Central memory CD4-positive, alpha-beta T cell (primary cell): ENCODE measurements around the gene GGTA1.
"Not testable (repeated sequence)": the region's sequence is repeated elsewhere in the genome, so short reads cannot be mapped to it uniquely, and the experiment has no call there.

Source experiments
- DNase-seq: peaks from one replicate; pipeline ENCODE4 v3.0.0; 2022

The GGTA1 gene

DNA sequence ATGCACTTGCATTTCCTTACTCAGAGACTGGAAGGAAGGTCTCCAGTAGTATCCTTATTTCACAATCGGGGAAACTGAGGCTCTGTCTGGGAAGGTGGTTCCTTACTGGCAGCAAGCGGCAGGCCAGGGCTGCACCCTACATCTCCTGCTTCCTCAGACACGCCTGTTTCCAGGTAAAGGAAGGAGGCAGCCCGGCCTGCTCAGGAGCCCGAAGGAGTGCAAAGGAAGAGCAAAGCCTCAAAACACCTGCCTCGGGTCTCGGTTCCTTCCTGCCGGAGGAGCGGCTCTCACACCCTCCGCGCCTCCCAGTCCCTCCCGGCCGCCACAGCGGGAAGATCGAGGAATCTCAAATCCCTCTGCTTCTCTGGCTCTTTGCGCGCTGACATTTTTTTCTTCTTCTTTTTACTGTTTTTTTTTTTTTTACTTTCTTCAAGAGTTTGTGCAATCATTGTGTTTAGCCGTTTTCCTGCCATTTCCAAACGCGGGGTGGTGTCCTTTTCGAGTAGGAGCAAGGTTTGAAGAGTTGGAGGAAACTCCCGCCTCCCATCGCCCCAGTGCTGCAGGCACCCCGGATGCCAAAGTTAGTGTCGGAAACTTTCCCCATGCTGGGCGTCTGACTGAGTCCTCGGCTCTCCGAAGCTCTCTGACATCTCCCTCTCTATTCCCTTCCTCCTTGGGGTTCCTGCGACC, 1.0 kb downstream of the GGTA1 start:
- no peak for DNase-seq

DNA sequence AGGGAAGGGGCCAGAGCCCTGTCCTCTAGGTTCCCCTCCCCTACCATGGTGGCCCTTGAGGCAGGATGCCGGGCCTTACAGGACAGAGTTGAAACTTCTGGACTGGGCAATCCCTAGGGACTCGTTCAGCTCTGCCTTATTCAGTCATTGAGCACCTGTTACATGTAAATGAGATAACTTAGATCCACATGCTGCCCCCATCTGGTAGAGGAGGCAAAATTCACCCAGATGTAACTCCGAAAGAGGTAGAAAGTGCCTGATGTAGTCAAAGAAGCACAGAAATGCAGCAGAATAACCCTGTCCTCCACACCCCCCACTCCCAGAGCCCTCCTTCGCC, 1.5 kb downstream of the GGTA1 start:
- peak; percentile 10 for DNase-seq

DNA sequence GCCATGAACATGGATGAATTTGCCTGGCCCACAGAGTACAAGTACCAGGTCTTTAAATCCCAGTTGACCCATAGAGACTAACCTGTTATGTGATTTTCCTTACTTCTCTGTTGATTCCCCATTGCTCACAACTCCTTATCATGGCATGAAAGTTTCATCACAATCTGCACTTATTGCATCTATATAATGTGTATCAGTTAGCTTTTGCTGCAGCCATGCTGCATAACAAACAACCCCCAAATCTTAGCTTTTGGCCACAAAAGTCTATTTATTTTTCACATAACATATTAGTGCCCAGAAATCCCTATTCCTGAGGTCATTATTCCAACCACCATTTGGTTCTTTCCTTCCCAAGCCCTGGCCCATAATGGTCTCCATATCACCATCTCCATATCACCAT, 3.7 kb downstream of the GGTA1 start:
- no peak for DNase-seq

DNA sequence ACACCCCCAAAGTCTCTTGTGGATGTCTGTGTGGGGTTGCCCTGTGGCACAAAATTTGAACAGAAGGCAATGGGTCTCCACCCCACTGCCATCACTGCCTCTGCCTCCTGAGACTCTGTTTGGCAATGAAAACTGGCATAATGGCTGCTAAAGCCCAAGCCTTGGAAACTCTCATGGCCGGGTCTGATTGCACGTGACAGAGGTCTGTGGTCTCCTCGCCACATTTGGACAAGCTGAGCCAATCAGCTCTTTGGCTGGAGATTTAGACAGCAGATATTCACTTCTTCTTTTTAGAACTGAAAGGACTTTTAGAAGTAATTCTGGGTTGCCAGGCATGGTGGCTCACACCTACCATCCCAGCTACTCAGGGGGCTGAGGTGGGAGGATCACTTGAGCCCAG, 5.5 kb downstream of the GGTA1 start:
- no peak for DNase-seq

DNA sequence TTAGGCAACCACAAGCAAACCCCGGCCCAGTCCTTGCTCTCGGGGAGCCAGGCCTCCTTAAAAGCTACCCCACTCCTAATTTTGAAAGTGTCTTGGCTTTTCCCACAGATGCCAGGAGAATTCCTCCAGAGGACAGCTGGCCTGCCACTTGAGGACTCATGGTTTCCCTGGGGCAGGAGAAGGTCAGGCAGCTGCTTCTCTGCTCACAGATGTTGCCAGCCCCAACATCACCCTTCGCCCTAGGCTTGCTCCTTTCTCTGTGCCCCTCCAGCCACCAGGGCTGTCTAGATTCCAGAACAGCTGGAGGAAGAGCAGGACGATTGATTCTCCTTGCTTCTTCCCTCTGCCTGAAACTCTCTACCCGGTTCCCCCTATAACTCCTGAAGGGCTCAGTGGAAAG, 8.5 kb downstream of the GGTA1 start:
- DNase-seq, result no peak

DNA sequence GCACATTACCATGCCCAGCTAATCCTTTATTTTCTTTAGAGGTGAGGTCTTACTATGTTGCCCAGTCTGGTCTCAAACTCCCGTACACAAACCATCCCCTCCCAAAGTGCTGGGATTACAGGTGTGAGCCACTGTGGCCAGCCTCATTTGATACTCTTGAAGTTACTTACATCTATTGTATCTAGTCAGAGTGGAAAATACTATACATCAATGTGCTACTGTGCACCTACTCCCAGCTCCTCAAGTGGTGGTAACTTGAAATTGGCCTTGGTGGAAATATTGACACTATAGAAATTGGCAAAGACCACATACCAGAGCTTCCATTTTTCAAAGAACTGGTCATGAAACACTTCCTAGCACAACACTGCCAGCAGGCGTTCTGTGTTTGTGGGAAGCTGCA, 10.3 kb downstream of the GGTA1 start:
- no peak for DNase-seq

DNA sequence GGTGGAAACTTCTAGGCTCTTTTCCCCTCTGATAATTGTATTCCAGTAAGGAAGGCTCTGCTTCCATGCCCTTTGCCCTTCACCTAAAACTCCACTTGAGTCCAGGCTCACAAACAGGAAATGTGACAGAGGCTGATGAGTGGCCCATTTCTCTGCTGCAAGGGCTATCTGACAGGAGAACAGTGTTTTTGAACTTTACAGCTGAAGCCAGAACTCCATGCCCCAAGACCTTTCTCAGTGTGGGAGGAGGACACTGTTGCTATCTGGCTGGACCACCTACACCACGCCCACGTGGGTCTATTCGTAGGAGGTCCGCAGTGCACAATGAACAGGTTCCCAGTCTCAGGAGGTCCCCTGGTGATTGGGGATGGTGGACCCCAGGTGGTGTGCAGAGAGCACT, 13.6 kb downstream of the GGTA1 start:
- DNase-seq, result no peak

DNA sequence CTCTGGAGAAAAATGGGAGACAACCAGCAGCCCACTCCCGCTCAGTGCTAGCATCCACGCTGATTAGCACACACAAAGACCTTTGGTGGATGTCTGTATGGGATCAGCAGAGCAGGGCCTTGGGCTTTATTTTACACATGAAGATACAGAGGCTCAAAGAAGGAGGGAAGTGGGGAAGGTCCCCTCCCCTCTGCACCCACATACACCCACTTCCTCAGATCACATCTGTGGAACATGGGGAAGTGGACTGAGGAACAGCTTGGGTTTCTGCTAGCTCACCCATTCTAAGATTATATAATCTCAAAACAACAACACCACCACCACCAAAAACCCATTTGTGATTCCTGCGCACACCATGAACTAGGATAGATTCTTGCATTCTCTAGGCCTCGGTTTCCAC, 14.0 kb downstream of the GGTA1 start:
- no peak for DNase-seq

DNA sequence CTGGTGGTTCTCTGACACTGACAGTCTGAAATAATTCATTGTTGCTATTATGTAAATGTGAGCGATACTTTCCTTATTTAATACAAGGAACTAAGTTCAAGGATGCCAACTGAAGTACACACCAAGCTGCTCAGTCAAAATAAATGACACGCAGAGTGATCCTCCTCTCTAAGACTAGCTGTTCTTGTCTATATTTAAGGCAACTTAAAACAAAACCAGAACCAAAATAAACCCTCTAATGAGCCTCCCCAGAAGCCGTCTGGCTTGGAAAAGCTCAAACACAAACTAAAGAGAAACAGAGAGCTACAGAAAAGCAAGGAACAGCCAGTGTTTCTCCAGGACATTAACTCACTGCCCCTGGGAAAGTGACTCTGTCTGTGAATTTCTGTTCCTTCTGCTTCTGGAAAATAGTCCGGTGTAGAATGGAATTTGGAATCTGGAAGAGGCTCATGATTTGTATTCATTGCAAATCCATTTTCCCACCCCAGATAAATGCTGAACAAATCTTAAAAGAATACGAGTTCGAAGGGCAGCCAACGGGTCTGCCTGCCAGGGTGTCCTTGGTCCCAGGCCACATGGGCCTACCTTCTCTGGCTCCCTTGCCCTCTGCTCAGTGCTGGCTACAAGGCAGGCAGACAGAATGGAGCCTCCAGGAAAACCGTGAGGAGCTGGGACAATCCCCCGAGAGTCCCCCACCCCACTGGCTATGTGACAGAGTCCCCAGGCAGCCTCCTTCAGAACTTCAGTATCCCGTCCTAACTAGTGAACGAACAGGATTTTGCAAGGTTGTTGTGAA, 14.8 kb downstream of the GGTA1 start:
- no peak for DNase-seq

DNA sequence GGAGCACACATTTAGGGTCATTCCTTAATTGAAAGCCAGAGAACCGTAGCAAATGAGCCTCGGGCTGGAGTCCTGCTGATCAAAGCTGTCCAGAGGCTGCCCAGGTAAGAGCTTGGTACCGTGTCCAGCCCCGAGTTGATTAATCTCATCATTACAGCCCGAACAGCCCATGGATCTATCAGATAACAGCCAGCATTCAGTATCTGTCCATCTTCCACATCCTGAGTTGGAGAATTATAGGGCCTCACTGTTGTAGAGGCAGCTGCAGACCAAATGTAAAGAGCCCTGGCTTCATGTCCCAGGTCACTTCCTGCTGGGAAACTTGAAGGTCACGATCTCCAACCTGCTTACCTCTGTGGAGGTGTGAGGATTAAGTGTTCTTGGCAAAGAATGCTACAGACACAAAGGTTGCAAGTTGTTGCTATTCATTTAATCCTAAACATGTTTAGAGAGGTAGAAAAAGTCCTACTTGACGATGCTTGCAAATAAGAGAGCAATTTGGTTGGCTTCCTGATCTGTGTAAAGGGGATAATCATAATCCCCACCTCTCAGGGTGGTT, 16.1 kb downstream of the GGTA1 start:
- DNase-seq, result no peak

DNA sequence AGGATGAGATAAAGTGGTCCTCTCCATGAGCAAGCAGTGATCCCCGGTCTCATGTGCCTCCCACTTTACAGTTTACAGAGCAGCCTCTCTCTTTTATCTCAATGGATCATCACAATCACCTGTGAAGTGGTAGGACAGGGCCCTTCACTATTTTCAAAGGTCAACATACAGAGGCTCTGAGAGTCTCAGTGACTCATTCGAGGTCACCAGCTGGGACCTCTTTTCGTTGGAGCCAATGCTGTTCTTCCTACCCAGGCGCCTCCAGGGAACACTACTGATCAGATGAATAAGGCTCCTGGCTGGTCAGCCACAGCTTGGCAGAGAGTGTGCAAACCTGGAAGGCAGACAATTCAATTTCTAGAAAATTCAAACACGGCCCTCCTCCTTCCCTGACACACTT, 16.6 kb downstream of the GGTA1 start:
- no peak for DNase-seq

DNA sequence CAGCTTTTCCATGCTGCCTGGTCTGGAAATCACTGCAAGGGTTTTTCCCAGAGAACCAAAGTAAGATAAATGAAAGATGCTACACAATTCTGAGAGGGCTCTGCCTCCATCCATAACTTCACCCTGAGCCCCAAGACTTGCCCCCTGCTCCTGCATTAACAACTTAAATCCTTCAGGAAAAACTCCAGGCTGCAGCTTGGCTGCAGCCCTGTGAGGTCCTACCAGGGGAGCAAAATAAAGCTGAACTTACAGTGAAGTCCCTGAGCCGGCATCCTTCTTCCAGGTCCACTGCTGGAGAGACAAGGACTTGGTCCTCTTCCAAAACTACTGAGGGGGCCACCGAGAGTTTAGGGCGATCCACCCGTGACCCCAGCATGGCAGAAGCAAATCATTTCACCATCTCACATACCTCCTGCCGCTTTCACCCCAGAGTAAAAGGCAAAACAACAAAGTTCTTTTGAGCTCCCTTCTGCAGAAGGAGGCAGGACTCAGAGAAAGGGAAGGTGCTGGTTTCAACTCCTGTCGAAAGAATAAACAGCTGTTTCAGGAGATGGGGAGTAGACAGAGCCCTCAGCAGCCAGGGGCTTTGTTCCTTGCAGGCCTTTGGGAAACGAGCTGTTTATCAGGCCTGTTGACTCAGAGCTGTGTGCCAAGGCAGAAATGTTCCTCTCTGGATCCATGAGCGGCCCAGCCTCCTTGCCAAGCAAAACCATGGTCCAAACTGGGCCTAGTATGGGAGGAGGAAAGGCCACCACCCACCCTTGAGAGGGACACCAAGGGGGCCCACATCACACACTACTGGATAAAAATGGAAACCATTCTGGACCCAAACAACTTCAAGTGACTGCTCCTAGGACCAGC, 20.6 kb downstream of the GGTA1 start:
- no peak for DNase-seq

DNA sequence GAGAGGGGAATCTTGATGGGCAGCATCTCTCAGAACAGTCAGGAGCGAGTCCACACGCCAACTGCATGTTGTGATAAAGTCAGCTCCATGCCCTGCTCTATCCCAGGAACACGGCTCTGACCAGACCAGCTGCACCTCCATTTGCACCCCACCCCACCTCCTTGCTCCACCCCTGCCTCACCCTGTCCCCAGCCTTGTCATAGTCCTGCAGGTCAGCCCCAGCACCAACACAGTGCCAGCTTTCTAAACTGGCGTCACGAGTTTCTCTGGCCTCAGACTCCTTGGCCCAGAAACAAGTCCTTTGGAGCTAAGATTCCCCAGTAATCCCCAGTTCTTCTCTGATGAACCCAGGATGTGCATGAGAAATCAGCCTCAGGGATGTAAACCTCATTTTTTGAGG, 23.5 kb downstream of the GGTA1 start:
- DNase-seq, result no peak

DNA sequence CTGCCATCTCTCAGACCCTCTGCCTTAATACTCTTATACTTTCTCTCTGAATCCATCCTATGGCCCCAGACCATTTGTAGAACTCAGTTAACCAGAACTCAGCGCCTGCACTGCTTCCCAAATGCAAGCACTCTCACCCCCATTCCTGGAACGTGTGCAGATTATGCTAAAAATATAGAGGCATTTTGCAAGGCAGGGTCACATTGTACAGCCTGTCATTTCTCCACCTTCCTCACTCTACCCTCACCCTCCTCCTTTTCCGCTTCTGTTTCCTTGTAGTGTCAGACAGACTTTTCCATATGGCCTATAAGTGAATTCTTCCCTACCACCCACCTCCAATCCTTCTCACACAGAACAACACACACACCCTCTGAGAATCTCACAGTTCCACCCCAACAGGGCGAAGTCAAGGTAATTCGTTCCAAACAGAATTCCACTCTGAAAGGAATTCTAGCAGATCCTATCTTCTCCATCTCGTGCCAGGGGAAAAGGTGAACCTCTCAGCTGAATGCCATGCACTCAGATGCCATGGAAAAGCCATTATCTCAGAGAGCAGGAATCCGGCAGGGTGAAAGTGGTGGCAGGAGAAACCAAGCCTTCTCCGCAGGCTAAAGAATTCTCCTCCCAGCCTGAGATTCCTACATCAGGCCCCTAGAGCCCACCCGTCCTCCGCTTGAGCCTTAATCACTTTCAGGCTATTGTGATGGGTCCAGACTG, 25.3 kb downstream of the GGTA1 start:
- no peak for DNase-seq

DNA sequence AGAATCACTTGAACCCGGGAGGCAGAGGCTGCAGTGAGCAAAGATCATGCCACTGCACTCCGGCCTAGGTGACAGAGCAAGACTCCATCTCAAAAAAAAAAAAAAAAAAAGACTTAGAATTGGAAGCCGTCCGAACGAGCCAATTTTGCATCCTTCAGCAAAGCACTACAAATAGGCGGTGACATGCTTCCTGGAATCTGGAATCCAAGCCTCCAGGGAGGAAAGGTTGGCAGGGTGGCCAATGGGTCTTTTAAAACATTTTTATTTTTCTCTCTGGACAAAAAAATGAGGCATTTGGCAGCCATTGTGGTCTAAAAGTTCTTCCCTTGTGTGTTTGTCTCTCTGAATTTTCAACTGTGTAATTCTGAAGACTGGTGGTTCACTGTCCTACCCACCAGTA, 26.4 kb downstream of the GGTA1 start:
- no peak for DNase-seq

DNA sequence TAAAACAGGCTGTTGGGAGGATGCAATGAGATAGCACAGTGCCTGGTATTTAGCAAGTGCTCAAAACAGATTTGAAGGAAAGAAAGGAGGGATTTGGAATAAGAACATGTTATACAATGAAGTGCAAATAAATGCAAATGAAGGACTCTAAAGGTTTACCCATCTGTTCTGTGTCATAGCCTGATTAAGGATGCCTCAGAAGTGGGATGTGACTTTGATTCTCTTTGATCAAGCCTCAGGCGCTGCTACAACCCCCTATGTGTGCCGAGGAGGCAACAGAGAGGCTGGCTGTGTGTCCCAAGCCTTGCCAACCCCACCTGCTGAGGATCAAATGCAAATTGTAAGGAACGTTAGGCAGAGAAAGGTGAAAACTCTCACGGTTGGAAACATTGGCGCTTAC, 27.2 kb downstream of the GGTA1 start:
- DNase-seq, result no peak

DNA sequence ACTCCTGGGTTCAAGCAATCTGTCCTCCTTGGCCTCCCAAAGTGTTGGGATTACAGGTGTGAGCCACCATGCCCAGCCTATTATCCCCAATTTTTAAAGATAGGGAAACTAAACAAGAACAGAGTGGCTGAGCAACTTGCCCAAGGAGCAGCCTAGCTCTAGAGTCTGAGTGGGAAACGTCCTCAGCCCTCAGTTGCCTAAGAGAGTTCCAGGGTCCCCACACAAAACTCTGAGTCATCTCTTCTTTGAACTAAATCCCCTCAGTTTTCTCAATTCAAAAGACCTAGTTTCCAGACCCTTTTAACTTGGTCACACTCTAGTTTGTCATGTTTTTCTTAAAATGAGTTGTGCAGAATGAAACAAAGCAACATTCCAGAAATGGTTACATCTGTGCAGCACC, 33.5 kb downstream of the GGTA1 start:
- no peak for DNase-seq

DNA sequence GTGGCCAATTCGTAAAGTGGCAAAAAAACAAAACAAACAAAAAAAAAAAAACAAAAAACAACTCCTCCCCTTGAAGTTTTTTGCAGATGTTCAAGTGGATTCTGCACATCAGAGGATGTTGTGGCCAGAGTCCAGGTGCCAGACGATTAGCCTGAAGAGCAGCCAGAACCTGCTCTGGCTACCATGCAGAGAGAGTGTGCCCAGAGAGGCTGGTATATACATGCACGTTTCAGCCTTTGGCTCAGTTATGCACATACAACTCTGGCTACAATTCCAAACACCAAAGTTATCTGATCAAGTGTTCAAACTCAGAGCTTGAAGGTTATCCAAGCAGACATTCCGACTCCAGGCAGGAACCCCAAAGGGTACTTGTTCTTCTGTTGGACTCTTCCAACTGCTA, 34.7 kb downstream of the GGTA1 start:
- no peak for DNase-seq

DNA sequence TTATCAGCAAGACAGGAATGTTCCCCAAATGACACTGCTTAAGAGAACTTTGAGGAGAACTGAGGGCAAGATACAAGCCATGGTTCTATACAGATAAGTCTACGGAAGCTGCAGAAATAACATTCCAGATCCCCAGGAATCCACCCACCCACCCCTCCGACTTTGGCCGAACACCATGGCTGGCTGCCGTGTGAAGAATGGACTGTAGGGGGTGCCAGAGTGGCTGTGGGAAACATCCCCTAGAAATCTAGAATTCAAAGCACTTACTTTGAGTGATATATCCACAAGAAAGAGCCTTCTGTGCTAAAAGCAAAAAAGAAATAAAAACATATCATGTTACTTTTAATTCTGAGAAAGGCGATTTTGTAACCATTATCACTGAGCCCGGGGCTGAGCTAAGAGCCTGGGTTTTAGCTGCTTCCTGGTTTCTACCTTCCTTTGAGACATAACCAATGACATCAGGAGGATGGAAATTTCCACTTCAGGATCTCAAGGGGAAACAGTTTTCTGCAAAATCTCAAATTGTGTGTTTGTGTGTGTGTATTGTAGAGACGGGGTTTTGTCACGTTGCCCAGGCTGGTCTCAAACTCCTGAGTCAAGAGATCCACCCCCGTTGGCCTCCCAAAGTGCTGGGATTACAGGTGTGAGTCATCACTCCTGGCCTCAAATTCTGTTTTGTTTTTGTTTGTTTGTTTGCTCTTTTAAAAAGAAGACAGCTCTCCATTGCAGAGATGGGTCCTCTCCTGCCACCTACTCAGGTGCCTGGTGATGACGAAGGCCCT, 36.4 kb downstream of the GGTA1 start:
- DNase-seq, result no peak

DNA sequence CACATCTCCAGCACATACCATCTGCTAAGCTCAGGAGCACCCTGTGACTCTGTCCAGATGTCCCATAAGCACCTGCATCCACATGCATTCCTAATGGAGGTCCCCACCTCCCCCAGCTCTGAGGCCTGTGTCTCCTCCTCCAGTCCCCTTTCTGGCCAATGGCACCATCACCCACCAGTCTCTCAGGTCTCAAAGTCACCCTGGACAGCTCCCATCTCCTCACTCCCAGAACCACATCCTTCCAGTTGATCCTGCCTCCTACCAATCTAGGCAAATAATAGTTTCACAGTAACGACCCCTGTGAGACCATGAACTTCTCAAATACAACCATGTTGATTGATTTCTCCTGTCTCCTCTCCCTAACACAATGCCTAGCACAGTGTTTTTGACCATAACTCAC, 40.1 kb downstream of the GGTA1 start:
- no peak for DNase-seq

DNA sequence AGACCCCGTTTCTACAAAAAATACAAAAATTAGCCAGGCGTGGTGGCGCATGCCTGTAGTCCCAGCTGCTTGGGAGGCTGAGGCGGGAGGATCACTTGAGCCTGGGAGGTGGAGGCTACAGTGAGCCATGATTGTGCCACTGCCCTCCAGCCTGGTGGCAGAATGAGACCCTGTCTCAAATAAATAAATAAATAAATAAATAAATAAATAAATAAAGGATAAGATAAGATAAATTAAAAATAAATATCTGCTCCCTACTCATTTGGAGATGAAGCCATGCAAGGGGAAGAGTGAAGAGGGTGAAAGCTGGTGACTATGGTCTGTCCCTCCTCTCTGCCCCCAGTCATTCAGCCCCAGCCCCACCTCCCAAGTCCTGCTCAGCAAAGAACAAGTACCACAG, 41.2 kb downstream of the GGTA1 start:
- DNase-seq, result not testable (repeated sequence)
